ENCODE results near the gene MYO1A. TPM values are rescaled to one million over a fixed set of nuclear protein-coding genes. Genes with fewer than 3 reads are reported as not detected.

The MYO1A gene
- polyA plus RNA-seq, 1 donor (not counting 4 experiments of a cell fraction or from before 2014, with no cell fraction given) = 0.01 TPM

GRCh38 chr12:57044889-57045288 is 5.0 kb downstream of the MYO1A start:
- TF ChIP-seq EZH2 (IDR thresholded peaks at IDR 0.05; ENCODE audit: low read length) (no peak), CTCF (optimal IDR thresholded peaks at IDR 0.05 in 1 of 3, IDR thresholded peaks at IDR 0.05 in 1 of 3, conservative IDR thresholded peaks at IDR 0.05 in 1 of 3; ENCODE audit: extremely low read depth in 1 of 3, insufficient read depth in 2 of 3, low read length in 3 of 3) (no peak)
- no peaks in the 10 kb centered on the region for H4K20me1 ChIP-seq (ENCODE audit: control insufficient read depth, extremely low read depth, insufficient read depth, low read length)
- no peaks in the 10 kb centered on the region for H3K4me1 ChIP-seq (ENCODE audit: control insufficient read depth, extremely low read depth, insufficient read depth, low read length)
- no peak overlapping the region for H3K4me3 ChIP-seq (ENCODE audit: control insufficient read depth in 2 of 3, extremely low read depth in 1 of 3, insufficient read depth in 2 of 3, low read depth in 1 of 3, low read length in 3 of 3)
- H3K4me2 ChIP-seq (ENCODE audit: control insufficient read depth, extremely low read depth, insufficient read depth, low read depth, low read length) = no peak overlapping the region
- H3K9me3 ChIP-seq (ENCODE audit: control insufficient read depth, low read depth, low read length) = no peaks in the 10 kb centered on the region
- no peaks in the 10 kb centered on the region for H3K79me2 ChIP-seq (ENCODE audit: control insufficient read depth, insufficient read depth, low read length)
- H3K9ac ChIP-seq (ENCODE audit: control insufficient read depth, extremely low read depth, insufficient read depth, low read length) = no peak overlapping the region
- peaks cover 26% of the 10 kb centered on the region for H3K27me3 ChIP-seq (ENCODE audit: control insufficient read depth, extremely low read depth, insufficient read depth, low read length)
- dilution Hi-C loops (cut with MboI; ENCODE audit: extremely low pct_ligation_motif_present, low sequenced_read_pairs) = no loop called here
- H3K36me3 ChIP-seq (ENCODE audit: control insufficient read depth in 2 of 2, extremely low read depth in 1 of 2, insufficient read depth in 2 of 2, low read length in 2 of 2) = no peaks in the 10 kb centered on the region
- no peaks in the 10 kb centered on the region for H3K9me1 ChIP-seq (ENCODE audit: control insufficient read depth, extremely low read depth, insufficient read depth, low read length)
- H3K27ac ChIP-seq (ENCODE audit: control insufficient read depth, insufficient read depth, low read length) = no peak overlapping the region
- FAIRE-seq (no peak), DNase-seq (ENCODE audit: low read depth, low spot score) (no peak)
- no peak overlapping the region for H2AFZ ChIP-seq (ENCODE audit: control insufficient read depth, low read length)

GRCh38 chr12:57044468-57044867 is 5.5 kb downstream of the MYO1A start:
- Histone ChIP-seq H3K79me2 (ENCODE audit: control insufficient read depth, insufficient read depth, low read length) (no peaks in the 10 kb centered on the region), H3K27me3 (ENCODE audit: control insufficient read depth, extremely low read depth, insufficient read depth, low read length) (peaks cover 24% of the 10 kb centered on the region), H3K4me2 (ENCODE audit: control insufficient read depth, extremely low read depth, insufficient read depth, low read depth, low read length) (no peak overlapping the region), H3K36me3 (ENCODE audit: control insufficient read depth in 2 of 2, extremely low read depth in 1 of 2, insufficient read depth in 2 of 2, low read length in 2 of 2) (no peaks in the 10 kb centered on the region), H2AFZ (ENCODE audit: control insufficient read depth, low read length) (no peak overlapping the region), H3K9ac (ENCODE audit: control insufficient read depth, extremely low read depth, insufficient read depth, low read length) (no peak overlapping the region), H3K4me3 (ENCODE audit: control insufficient read depth in 2 of 3, extremely low read depth in 1 of 3, insufficient read depth in 2 of 3, low read depth in 1 of 3, low read length in 3 of 3) (no peak overlapping the region), H3K4me1 (ENCODE audit: control insufficient read depth, extremely low read depth, insufficient read depth, low read length) (no peaks in the 10 kb centered on the region), H3K9me3 (ENCODE audit: control insufficient read depth, low read depth, low read length) (no peaks in the 10 kb centered on the region), H3K9me1 (ENCODE audit: control insufficient read depth, extremely low read depth, insufficient read depth, low read length) (no peaks in the 10 kb centered on the region), H3K27ac (ENCODE audit: control insufficient read depth, insufficient read depth, low read length) (no peak overlapping the region), H4K20me1 (ENCODE audit: control insufficient read depth, extremely low read depth, insufficient read depth, low read length) (no peaks in the 10 kb centered on the region)
- DNase-seq (ENCODE audit: low read depth, low spot score) (no peak), FAIRE-seq (no peak)
- dilution Hi-C loops (cut with MboI; ENCODE audit: extremely low pct_ligation_motif_present, low sequenced_read_pairs) = no loop called here
- TF ChIP-seq EZH2 (IDR thresholded peaks at IDR 0.05; ENCODE audit: low read length) (no peak), CTCF (optimal IDR thresholded peaks at IDR 0.05 in 1 of 3, IDR thresholded peaks at IDR 0.05 in 1 of 3, conservative IDR thresholded peaks at IDR 0.05 in 1 of 3; ENCODE audit: extremely low read depth in 1 of 3, insufficient read depth in 2 of 3, low read length in 3 of 3) (no peak)
